ENCODE results near the gene LIPC. TPM values are rescaled to one million over a fixed set of nuclear protein-coding genes. Genes with fewer than 3 reads are reported as not detected.
A peak's percentile ranks its signal among the peaks of the same experiment; 100 is the strongest.

The LIPC gene
- total RNA-seq, 1 experiment from 2014 or later, result not detected

GRCh38 chr15:58608711-58609110 is 176.9 kb downstream of the LIPC start:
- no peak for DNase-seq (ENCODE audit: low spot score)

DNA sequence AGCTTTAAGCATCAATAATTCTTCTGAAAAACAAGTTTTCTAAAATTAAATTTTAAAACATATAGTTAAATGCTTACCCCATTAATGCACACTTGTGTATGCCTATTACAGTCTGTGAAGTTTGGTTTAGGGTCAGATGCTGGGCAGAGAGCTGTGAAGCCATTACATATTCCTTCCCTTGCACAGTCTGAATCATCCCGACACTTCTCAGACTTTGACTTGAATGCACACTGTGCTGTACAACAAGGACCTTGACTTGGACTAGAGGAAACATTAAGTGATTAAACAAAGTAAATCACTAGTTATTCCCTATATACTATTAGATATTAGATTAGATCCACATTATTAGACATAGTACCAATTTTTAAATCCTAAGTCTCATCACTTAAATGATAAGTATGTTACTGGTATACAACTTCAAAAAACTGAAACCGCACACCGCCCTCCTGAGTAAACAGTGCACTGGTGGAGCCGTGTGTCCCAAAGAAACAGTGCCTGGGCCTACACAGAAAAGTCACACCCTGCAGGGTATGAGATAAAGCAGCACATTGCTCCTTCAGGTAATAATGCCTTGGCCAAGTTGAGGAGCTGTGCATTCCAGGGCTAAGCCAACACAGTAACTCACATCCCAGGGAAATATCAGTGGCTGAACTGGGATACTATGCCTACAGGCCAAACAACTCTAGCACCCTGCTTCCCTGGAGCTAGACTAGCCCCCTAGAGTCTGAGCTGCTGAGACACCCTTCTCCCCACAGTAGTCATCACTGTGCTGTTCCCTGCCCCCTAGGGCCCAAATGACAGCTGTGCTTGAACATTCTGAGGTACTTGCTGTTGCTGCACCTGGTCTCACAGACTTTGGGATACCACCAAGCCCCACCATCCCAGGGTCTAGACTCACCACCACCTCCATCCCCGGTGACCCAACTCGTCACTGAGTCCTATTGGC is 180.2 kb downstream of the LIPC start:
- DNase-seq (ENCODE audit: low spot score), result peak; percentile 69

DNA sequence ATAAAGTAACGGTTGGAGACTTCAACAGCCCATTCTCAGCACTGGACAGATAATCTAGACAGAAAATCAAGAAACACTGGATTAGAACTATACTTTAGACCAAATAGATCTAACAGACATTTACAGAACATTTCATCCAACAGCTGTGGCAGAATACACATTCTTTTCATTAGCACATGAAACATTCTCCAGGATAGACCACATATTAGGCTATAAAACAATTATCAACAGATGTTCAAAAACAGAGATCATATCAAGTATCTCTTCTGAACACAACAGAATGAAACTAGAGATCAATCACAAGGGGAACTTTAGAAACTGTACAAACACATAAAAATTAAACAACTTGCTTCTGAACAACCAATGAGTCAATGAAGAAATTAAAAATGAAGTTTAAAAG is 184.4 kb downstream of the LIPC start:
- DNase-seq (ENCODE audit: low spot score), result no peak

Small RNA genes lying within 50 kb of the gene (small RNA-seq; reads per million reads assigned to genes)
- not detected for gene AC084781.2
